GM21737 (cell line): ENCODE measurements around the gene CPEB2.
A peak's percentile ranks its signal among the peaks of the same experiment; 100 is the strongest.

Experiments used
- ATAC-seq: cut with Tn5 transposase; IDR thresholded peaks from one replicate; pipeline ENCODE4 v1.9.1; 2021; ENCODE audit warnings: mild to moderate bottlenecking, moderate library complexity; ENCODE audit not compliant: unreplicated experiment

The CPEB2 gene

DNA sequence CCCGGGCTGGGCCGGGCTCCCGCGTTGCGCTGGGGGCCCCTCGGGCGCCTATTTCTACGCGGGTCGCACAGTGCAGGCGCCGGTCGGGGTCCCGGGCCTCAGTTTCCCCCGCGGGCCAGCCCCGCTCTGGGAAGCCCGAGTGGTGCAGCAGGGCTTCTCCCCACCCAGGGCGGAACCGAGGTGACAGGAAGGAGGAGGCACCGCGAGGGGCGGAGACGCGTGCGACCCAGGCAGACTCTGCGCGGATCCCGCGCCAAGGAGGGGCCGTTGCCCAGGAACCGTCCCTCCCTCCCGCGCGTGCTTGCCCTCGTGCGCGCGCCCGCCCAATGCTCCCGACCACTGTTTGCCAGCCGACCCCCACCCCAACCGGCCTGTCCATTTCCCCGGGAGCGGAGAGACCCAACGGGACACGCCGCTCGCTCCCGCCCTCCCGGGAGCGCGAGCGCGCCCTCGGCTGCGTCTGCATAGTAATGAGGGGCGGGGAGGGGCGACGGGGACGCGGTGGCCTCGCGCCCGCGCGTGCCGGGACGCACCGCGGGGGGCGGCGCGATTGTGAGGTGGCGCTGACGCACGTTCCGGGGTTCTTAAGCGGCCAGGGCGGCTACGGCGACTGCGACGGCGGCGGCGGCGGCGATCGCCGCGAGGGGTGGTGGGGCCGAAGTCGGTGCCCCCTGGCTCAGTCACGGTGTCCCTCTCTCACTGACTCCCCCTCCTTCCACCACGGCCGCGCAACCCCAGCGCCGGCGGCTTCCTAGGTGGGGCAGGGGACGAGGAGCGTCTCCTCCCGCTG is at the start of gene CPEB2:
Gene CPEB2 (plus strand): TSS at position 613 of the 790 bp plus-strand sequence. CDS start 193 bp downstream, outside the sequence.
- peak; percentile 58 for ATAC-seq

DNA sequence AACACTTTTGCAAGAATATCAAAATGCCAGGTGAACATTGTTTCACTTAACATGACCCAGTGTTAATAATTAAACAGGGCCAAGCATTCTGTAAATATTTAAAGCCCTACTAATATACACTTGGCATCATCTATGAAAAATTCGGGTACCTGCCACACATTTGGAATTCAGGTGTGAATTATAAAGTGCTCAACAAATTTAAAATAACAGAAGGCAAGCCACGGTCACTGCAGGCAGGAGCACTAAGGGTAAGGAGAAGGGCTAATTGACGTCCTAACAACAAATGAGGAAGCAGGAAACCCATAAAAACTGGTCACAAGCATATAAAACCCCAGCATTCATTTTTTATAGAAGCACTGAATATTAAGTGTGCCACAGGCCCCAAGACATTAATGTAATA is 43.8 kb upstream of the CPEB2 start:
- no peak for ATAC-seq

DNA sequence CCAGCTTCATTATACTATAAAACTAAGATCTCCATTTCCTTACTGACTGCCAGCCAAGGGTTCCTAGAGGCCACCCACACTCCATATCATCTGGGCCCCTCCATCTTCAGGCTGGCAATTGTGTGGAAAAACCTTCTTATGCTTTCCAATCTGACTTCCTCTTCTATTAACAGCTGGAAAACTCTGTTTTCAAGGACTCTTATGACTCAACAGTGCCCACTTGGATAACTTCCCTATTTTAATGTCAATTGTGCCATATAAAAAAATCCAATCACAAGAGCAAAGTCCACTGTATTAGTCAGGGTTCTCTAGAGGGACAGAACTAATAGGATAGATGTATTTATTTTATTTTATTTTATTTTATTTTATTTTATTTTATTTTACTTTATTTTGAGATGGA is 41.0 kb upstream of the CPEB2 start:
- ATAC-seq: no peak

DNA sequence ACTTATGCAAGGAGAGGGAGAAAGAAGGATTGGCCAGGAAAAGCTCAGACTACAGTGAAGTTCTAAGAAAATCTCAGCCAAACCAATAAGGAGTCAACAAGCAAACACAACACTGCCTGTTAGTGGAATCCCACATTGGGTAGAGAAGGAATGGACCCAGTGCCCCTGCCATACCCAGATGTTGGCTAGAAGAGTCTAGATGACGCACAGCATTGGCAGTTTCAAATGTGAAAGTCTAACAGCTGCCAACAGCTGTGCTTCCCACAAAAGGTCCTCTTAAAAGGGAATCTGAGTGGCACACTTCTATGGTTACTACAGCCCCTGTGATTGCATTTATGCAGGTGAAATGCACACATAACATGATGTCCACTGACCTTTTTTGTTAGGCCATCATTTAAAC is 37.2 kb upstream of the CPEB2 start:
- no peak for ATAC-seq

DNA sequence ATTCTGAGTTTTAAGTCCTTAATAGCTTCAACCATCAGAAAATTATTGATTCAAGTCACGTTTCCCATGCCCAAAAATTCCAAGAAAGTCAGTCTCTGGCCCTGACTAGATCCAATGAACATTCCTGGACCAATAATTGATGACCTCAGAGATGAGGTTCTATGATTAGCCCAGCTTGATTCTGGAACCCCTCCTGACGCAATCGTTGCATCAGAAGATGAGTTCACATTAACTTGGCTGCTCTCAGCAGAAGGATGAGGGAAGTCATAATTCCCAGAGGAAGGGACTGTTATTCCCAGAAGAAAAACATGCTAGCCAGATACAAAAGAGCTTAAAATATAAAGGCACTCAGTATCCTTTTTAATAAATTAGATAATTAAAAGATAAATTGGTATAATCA is 34.3 kb upstream of the CPEB2 start:
- ATAC-seq: no peak

DNA sequence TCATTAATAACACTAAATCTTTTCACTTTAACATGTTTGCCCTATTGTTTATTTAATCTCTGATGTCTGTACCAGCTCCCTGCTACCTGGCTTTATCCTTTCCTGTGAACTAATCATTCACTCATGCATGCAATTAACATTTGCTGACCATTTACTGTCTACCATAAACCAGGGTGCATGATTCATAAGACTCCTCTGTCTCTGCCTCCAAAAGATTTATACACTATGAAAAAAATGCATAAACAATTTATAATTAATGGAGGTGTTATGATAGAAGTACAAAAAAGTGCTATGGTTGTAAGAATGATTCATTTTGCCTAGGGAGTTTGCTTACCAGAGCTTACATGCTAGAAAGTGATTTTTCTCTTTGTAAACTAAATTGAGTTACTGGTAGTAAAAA is 24.5 kb upstream of the CPEB2 start:
- ATAC-seq: no peak

DNA sequence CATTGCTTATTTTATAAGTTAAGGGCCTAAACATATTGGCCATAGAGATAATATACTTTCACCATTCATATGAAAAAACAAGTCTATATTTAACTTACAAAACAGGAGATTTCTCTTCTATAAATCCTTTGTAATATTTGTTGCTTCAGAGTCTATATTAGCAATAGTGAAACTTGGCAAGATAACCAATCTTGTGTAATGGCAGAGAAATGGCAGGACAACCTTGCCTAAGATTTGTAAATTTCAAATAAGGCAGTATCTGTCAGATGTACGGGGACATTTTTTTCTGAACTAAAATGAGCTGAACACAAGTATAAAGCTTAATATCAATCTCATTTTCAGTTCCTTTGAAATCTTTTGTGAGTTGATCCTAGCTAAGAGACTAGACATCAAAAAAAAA is 17.8 kb upstream of the CPEB2 start:
- ATAC-seq: no peak

DNA sequence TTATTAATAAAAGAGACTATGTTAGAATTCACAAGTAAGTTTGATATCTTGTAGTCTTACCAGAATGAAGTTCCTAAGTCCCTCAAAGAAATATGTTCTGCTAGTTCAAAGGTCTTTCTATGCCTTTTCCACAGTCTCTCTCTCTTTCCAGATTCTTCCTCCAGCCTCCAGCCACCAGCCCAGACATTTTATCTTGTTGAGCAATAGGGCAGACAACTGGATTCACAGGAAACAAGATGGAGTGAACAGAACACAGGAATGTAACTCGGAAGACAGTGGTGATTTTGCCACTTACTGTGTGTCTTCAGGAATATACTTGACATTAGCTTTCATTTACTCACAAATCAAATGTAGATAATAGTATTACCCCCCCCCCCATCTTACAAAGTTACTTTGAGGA is 17.1 kb upstream of the CPEB2 start:
- ATAC-seq: no peak

DNA sequence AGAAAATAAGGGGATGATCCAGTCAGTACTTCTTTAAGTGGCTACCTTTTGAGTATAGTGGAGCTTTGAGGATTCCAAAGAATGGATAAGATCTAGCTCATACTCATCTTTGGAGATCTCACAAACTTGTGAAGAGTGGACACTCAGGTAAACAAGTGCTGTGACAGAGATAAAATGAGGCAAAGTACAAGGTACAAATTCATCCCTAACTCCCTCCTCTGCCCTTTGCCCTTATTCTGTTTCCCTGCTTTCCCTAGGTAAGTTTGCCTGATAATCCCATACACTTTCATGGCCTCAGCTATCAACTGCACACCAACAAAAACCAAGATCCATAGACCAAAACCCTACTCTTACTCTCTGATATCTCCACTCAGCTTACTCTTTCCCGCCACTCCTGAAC is 16.4 kb upstream of the CPEB2 start:
- no peak for ATAC-seq

DNA sequence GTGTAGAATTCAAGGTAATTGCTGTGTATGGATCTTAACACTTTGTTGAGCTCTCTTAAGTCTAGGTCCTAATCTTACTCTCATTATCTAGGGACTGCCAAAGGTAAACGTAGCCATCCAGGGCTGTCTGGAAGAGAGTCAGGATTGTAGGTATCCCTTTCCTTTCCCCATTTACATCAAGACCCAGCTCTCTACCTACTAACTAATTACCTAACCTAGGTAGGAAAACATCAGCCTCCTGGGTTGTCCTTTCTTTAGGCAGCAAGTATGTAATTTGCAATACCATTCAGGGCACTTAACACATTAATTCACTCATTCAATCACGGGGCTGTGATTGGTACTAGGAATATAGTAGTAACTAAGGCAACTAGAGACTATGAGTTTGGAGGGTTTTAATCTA is 15.2 kb upstream of the CPEB2 start:
- ATAC-seq: no peak

DNA sequence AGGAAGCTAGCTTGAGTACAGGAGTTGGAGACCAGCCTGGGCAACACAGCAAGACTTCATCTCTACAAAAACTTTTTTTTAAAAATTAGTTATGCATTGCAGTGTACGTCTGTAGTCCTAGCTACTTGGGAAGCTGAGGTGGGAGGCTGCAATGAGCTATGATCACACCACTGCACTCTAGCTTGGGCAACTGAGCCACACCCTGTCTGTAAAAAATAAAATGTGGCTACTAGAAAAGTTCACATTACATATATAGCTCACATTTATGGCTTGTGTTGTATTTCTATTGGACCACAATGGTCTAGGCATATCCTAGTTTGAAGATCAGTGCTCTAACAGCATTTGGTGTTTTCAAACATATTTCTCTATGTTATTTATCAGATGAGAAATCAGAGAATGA is 11.8 kb upstream of the CPEB2 start:
- no peak for ATAC-seq

DNA sequence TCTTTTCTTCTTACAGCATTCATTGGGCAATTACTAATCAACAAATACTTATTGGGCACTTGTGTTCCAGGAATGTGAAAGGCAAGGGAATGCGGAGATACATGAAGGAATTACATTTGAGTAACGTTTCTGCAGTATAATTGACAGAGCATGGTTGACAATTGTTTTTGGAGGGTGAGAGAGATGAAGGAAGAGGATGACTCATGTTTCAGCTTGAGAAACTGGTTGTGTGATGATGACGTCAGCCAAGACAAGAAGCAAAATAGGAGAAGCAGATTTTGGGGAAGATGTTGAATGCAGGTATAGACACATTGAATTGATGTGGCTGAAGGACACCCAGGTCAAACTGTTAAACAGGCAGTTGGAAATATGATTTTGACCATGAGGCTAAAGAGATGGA is 8.0 kb upstream of the CPEB2 start:
- no peak for ATAC-seq

DNA sequence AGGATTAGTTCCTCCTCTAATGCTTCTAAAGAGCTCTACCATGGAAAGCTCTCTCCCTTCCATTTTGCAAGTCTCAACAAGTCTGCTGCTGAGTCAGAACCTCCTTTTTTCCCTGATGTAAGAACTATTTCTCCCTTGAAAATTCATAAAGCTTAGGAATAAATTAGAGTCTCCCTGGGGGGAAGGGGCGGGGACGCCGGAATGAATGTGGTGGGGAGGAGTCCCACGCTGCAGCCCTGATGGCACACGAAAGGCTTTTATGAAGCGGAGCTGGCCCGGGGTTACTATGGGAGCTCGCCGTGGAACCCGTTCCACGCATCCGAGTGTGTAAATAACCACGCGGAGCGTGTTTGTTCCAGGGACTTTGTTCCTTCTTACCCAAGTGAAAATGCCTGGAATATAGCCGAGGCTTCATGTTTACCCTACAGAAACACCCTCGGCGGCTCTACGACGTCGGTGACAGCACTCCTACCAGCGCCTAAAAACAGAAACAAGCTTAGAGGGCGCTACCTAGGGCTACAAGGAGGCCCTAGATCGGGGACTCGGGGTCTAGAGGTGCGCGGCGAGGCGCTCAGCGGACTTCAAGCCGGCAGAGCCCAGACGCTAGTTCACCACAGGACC is 923 bp upstream of the CPEB2 start:
- ATAC-seq: peak; percentile 16

DNA sequence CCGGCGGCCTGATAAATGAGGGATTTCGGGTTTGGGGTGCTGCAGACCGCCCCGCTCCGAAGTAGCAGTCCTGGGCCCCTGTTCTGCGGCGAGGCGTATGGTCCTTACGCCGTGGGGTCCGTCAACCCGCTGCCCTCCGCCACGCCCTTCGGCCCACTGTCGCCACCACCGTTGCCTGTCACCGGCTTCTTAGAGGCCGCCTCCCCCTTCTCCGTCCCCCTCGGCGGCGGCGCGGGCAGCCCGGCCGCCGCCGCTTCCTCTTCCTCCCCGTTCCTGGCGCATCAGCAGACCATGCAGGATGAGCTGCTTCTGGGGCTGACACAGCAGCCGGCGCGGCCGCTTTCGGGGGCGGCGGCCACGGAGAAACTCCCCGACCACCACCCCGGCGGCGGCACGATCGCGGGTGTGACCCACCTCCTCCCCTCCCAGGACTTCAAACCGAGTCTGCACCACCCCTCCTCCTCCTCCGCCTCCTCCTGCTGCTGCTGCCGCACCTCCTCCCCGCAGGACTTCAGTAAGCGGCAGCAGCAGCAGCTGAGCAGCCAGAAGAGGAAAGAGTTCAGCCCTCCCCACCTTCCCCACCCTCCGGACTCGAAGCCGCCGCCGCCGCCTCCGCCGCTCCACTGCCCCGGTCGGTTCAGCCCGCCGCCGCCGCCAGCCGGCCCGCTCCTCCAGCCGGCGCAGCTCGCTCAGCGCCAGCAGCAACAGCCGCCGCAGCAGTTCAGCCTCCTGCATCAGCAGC is 549 bp downstream of the CPEB2 start:
- peak; percentile 16 for ATAC-seq

DNA sequence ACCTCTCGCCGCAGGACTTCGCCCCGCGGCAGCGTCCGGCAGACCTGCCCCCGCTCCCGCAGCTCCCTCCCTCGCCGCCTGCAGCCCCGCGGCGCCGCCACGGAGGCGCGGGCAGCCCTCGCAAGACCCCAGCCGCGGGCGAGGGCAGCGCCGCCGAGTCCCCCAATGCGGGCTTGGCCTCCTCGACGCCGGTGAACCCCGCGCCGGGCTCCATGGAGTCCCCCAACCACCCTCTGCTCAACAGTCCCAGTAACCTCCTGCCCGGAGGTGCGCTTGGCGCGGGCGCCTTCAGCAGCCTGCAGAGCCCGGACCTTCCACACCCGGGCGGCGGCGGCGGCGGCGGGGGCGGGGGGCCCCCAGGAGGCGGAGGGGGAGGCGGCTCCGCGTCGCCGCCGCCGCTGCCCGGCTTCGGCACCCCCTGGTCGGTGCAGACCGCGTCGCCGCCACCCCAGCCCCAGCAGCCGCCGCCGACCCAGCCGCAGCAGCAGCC is 1.2 kb downstream of the CPEB2 start:
- peak; percentile 16 for ATAC-seq

DNA sequence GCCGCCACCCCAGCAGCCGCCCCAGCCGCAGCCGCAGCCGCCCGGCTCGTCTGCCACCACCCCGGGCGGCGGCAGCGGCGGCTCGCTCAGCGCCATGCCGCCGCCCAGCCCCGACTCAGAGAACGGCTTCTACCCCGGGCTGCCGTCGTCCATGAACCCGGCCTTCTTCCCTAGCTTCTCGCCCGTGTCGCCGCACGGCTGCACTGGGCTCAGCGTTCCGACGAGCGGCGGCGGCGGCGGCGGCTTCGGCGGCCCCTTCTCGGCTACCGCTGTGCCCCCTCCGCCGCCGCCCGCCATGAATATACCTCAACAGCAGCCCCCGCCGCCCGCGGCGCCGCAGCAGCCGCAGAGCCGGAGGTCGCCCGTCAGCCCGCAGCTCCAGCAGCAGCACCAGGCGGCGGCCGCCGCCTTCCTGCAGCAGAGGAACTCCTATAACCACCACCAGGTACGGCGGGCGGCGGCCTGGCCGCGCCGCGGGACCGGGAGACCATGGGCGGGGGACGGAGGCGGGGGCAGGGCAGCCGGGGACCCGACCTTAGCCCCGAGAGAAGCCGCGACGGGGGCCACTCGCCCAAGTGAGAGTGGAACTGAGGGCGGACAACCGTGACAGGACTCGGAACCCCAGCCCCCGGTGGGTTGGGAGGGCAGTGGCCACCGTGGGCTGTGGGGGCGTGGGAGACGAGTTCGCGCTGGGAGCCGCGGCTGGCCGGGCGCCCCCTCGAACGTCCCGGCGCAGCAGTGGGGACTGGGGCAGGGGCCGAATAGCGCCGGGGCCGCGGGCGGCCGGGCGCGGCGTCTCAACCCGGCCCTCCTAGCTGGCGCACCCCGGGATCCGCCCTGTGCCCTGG is 1.8 kb downstream of the CPEB2 start:
- ATAC-seq: peak; percentile 0

DNA sequence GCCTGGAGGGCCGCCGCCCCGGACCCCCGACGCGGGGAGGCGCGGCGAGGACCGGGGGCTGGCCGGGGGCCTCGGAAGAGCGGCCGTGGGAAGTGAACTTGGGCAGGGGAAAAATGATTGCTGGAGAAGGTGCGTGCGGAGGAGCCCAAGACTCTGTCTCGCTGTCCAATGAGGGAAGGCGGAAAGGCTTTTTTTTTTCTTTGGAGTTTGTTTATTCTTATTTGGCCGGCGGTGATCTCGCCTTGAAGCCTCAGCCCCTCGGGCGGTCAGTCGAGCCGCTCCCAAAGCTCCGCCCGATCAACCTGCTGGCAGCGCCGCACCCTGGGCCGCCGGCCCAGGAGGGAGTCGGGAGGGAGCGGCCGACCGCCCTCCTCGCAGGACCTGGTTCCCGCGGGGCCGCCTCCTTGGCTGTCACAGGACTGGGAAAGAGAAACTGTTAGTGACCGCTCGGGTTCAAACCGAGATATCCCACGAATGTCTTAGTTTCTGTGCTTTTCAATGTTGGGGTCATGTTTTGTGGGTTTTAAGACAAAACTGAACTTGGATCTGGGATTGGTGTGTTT is 2.5 kb downstream of the CPEB2 start:
- no peak for ATAC-seq

DNA sequence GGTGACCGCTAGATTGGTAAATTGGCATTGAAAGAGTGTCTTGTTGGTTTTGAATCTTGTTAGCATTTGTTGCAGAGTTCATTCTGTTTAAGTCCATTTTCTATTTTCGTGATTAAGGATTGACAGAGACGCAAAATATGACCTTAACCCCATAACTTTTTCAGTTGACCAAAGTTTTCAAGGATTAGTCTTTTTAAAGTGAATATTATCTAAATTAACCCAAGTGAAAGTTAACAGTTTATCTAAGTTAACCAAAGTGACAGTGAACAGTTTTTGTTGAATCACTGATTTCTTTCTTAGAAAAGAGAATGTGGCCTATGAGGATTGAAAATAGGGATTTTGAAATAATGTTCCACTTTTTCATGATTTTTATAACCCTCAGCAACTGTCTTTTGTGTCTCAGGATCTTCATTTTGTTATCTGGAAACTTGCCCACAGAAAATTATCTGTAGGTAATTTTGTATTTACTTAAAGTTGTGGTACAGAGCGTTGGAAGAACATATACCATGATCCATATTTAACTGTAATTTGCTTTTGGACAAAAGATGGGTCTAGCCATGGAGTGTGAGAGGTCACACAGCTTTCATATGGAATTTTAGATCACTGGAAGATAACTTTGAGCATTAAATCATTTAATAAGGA is 3.3 kb downstream of the CPEB2 start:
- no peak for ATAC-seq

DNA sequence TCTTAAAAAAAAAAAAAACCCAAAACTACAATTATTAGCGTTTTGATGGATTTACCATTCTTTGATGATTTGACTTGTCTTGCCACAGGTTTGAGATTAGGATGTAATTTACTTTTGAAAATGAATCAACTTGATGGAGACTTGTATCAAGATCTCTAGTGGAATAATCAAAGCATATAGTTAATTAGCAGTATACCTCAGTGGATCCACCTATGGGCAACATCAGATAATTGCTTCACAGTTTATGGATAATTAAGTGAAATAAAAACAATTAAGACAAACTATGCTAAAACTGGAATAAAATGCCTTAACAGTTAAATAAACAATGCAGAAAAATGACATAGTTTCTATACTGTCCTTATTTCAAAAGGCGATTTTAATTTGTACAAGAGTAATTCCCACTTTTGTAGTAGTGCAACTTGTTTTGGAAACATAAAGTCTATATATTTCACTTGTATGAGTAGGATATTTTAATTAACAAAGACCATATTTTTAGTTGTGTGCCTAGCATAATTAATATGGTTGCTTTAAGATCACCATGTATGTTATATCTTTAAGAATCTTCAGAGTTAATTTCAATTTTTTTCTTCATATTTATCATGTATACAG is 4.2 kb downstream of the CPEB2 start:
- ATAC-seq: no peak

DNA sequence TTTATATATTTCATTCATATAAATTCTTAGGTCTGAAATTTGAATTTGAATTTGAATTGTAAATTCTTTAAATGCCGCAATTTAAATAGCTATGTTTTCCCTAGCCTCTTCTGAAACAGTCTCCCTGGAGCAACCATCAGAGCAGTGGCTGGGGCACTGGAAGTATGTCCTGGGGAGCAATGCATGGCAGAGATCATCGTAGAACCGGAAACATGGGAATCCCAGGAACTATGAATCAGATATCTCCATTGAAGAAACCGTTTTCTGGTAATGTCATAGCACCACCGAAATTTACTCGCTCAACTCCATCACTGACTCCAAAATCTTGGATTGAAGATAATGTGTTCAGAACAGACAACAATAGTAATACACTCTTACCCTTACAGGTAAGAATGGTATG is 4.9 kb downstream of the CPEB2 start:
- no peak for ATAC-seq
